Astrocyte of the spinal cord (primary cell): ENCODE measurements around the gene UVRAG.
A peak's percentile ranks its signal among the peaks of the same experiment; 100 is the strongest.

ENCODE experiments used
- DNase-seq: peaks from one replicate; pipeline ENCODE4 v3.0.0; 2011; ENCODE audit warnings: low read depth, low spot score
- H3K4me3 ChIP-seq: 2 replicates; pipeline ENCODE4 v1.5.1; 2011; ENCODE audit warnings: low read depth, mild to moderate bottlenecking, low read length, moderate library complexity
- CTCF ChIP-seq: IDR thresholded peaks from 2 replicates; pipeline ENCODE4 v1.5.1; 2012; ENCODE audit warnings: low read depth, mild to moderate bottlenecking, low read length, inconsistent platforms
- in situ Hi-C: cut with HindIII; loops from 2 replicates; pipeline ENCODE4 v1.10.0; 2017; ENCODE audit warnings: low sequenced_read_pairs

The UVRAG gene

GRCh38 chr11:76007166-76007565 lies 192.2 kb downstream of the UVRAG start:
- H3K4me3 ChIP-seq: no peak overlapping the region
- TF ChIP-seq CTCF: no peak
- in situ Hi-C loops: no loop called here
- DNase-seq: no peak

- DNase-seq: peak; percentile 75
- no peak overlapping the region for H3K4me3 ChIP-seq
- TF ChIP-seq CTCF: no peak
- in situ Hi-C loops: no loop called here
These were observed 193.5 kb downstream of the UVRAG start for GRCh38 chr11:76008474-76008873.

DNA sequence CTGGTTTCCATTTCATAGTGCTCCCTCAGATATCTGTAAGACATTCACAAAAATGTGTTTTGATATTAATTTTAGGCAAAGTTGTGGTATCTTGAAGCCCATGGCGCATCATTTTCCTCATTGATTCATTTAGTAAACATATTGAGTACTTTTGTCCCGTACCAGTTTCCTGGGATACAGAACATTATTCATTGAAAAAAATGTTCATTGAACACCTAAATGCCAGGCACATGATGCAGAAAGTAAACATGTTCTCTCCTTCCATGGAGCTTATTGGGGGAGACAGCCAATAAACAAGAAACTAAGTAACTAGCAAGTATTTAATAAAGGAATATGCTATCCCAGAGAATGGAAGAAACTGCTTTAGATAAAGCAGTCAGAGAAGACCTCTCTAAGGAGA lies 195.0 kb downstream of the UVRAG start:
- DNase-seq: no peak
- in situ Hi-C loops: no loop called here
- no peak for TF ChIP-seq CTCF
- H3K4me3 ChIP-seq: no peak overlapping the region

GRCh38 chr11:76013526-76013925 lies 198.5 kb downstream of the UVRAG start:
- H3K4me3 ChIP-seq: no peak overlapping the region
- TF ChIP-seq CTCF: no peak
- no peak for DNase-seq
- in situ Hi-C loops: no loop called here

DNA sequence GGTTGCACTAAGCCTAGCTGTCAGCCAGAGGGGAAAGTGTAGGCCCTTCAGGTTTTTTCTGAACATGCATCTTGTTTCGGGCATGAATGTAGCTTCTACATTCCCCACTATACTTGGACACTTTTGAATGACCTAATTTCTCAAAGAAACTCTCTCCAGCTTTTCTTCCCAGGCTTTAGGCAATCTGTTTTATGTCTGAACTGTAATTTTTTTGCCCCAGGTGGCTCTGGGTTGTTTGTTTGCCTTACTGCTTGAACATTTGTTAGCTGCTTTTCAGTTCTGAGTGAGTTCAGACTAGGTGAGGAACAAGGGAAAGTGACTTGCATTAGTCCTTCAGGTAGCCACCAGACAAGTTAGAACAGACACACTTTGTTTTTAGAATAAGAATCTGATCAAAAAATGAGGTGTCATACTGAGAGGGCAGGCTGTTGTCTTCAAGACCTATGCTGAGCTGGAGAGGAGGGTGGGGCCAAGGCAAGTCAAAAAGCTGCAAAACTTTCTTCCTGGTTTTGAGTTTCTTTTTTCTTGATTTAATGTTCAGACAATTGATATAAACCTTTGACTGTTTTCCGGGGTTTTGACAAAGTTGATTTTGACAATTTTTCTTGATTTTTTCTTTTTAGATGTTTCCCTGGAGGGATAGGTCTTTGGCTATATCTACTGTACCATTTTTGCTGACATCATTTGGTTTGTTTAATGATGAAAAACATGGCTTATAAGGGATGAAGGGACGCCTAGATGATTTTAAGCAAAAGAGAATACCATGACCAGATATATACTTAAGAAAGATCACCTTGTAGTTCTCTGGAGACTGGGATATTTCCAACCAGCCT lies 208.4 kb downstream of the UVRAG start:
- in situ Hi-C loops: no loop called here

GRCh38 chr11:76025068-76025467 lies 210.1 kb downstream of the UVRAG start:
- no peak for TF ChIP-seq CTCF
- peak; percentile 94 for DNase-seq
- no peak overlapping the region for H3K4me3 ChIP-seq
- in situ Hi-C loops: no loop called here

More for the DNA sequence above, 208.4 kb downstream of the UVRAG start:
- DNase-seq: no peak
- no peak overlapping the region for H3K4me3 ChIP-seq
- TF ChIP-seq CTCF: no peak
